Measurements from ENCODE around the gene SNX25.
A peak's percentile ranks its signal among the peaks of the same experiment; 100 is the strongest.
"Not testable (repeated sequence)": the region's sequence is repeated elsewhere in the genome, so short reads cannot be mapped to it uniquely, and the experiment has no call there.

The SNX25 gene

GRCh38 chr4:185255868-185256267, 46.5 kb downstream of the SNX25 start:
- H3K4me3 Mint-ChIP-seq, result peak overlapping the region; percentile 37

GRCh38 chr4:185256446-185256845, 47.0 kb downstream of the SNX25 start:
- Mint-ChIP-seq H3K27ac (no peak overlapping the region), H3K4me1 (ENCODE audit: low read depth) (peaks cover 33% of the 10 kb centered on the region), H3K9me3 (no peaks in the 10 kb centered on the region), H3K4me3 (no peak overlapping the region), H3K27me3 (ENCODE audit: low read depth) (no peaks in the 10 kb centered on the region), H3K36me3 (ENCODE audit: low read depth) (peaks cover 12% of the 10 kb centered on the region)

More at GRCh38 chr4:185255868-185256267, 46.5 kb downstream of the SNX25 start:
- Mint-ChIP-seq H3K27me3 (ENCODE audit: low read depth) (no peaks in the 10 kb centered on the region), H3K4me1 (ENCODE audit: low read depth) (peaks cover 37% of the 10 kb centered on the region), H3K36me3 (ENCODE audit: low read depth) (peaks cover 14% of the 10 kb centered on the region), H3K9me3 (no peaks in the 10 kb centered on the region), H3K27ac (no peak overlapping the region)

- no peak overlapping the region for H3K27ac Mint-ChIP-seq
- peaks cover 11% of the 10 kb centered on the region for H3K36me3 Mint-ChIP-seq (ENCODE audit: low read depth)
- H3K27me3 Mint-ChIP-seq (ENCODE audit: low read depth), result no peaks in the 10 kb centered on the region
- no peak overlapping the region for H3K4me3 Mint-ChIP-seq
- no peaks in the 10 kb centered on the region for H3K9me3 Mint-ChIP-seq
- H3K4me1 Mint-ChIP-seq (ENCODE audit: low read depth), result peaks cover 31% of the 10 kb centered on the region
These were observed 47.7 kb downstream of the SNX25 start for GRCh38 chr4:185257086-185257485.

- Mint-ChIP-seq H3K27me3 (ENCODE audit: low read depth) (no peaks in the 10 kb centered on the region), H3K4me1 (ENCODE audit: low read depth) (peaks cover 31% of the 10 kb centered on the region), H3K9me3 (no peaks in the 10 kb centered on the region), H3K4me3 (no peak overlapping the region), H3K36me3 (ENCODE audit: low read depth) (peaks cover 12% of the 10 kb centered on the region), H3K27ac (no peak overlapping the region)
These were observed 48.3 kb downstream of the SNX25 start for GRCh38 chr4:185257694-185258093.

GRCh38 chr4:185258741-185259140, 49.3 kb downstream of the SNX25 start:
- H3K9me3 Mint-ChIP-seq; H3K36me3 Mint-ChIP-seq (ENCODE audit: low read depth); H3K27me3 Mint-ChIP-seq (ENCODE audit: low read depth); H3K4me3 Mint-ChIP-seq: not testable (repeated sequence)
- H3K27ac Mint-ChIP-seq, result peak overlapping the region; percentile 13
- peaks cover 38% of the 10 kb centered on the region for H3K4me1 Mint-ChIP-seq (ENCODE audit: low read depth)

- Mint-ChIP-seq H3K36me3 (ENCODE audit: low read depth) (peaks cover 13% of the 10 kb centered on the region), H3K4me3 (no peak overlapping the region), H3K27me3 (ENCODE audit: low read depth) (no peaks in the 10 kb centered on the region), H3K9me3 (no peaks in the 10 kb centered on the region), H3K27ac (no peak overlapping the region), H3K4me1 (ENCODE audit: low read depth) (peaks cover 32% of the 10 kb centered on the region)
These were observed 50.3 kb downstream of the SNX25 start for GRCh38 chr4:185259719-185260118.

- no peaks in the 10 kb centered on the region for H3K27me3 Mint-ChIP-seq (ENCODE audit: low read depth)
These were observed 52.5 kb downstream of the SNX25 start for GRCh38 chr4:185261946-185262345.

GRCh38 chr4:185263419-185263818, 54.0 kb downstream of the SNX25 start:
- H3K27ac Mint-ChIP-seq, result no peak overlapping the region
- no peak overlapping the region for H3K4me3 Mint-ChIP-seq
- H3K27me3 Mint-ChIP-seq (ENCODE audit: low read depth), result no peaks in the 10 kb centered on the region
- H3K36me3 Mint-ChIP-seq (ENCODE audit: low read depth), result peaks cover 21% of the 10 kb centered on the region
- peaks cover 29% of the 10 kb centered on the region for H3K4me1 Mint-ChIP-seq (ENCODE audit: low read depth)
- H3K9me3 Mint-ChIP-seq, result no peaks in the 10 kb centered on the region

More at GRCh38 chr4:185261946-185262345, 52.5 kb downstream of the SNX25 start:
- Mint-ChIP-seq H3K4me3 (no peak overlapping the region), H3K27ac (no peak overlapping the region), H3K9me3 (no peaks in the 10 kb centered on the region), H3K4me1 (ENCODE audit: low read depth) (peaks cover 29% of the 10 kb centered on the region), H3K36me3 (ENCODE audit: low read depth) (peaks cover 15% of the 10 kb centered on the region)

GRCh38 chr4:185265942-185266341, 56.5 kb downstream of the SNX25 start:
- H3K27me3 Mint-ChIP-seq (ENCODE audit: low read depth), result no peaks in the 10 kb centered on the region
- peaks cover 28% of the 10 kb centered on the region for H3K36me3 Mint-ChIP-seq (ENCODE audit: low read depth)
- H3K4me3 Mint-ChIP-seq, result no peak overlapping the region

GRCh38 chr4:185269286-185269685, 59.9 kb downstream of the SNX25 start:
- H3K27me3 Mint-ChIP-seq (ENCODE audit: low read depth), result no peaks in the 10 kb centered on the region
- H3K27ac Mint-ChIP-seq, result no peak overlapping the region
- no peaks in the 10 kb centered on the region for H3K9me3 Mint-ChIP-seq
- H3K4me1 Mint-ChIP-seq (ENCODE audit: low read depth), result peaks cover 12% of the 10 kb centered on the region
- H3K36me3 Mint-ChIP-seq (ENCODE audit: low read depth), result peaks cover 31% of the 10 kb centered on the region
- H3K4me3 Mint-ChIP-seq, result no peak overlapping the region

More at GRCh38 chr4:185265942-185266341, 56.5 kb downstream of the SNX25 start:
- H3K4me1 Mint-ChIP-seq (ENCODE audit: low read depth), result peaks cover 22% of the 10 kb centered on the region
- no peak overlapping the region for H3K27ac Mint-ChIP-seq
- no peaks in the 10 kb centered on the region for H3K9me3 Mint-ChIP-seq

GRCh38 chr4:185270037-185270436, 60.6 kb downstream of the SNX25 start:
- peaks cover 11% of the 10 kb centered on the region for H3K4me1 Mint-ChIP-seq (ENCODE audit: low read depth)
- H3K27ac Mint-ChIP-seq, result no peak overlapping the region
- no peaks in the 10 kb centered on the region for H3K9me3 Mint-ChIP-seq
- no peak overlapping the region for H3K4me3 Mint-ChIP-seq
- H3K27me3 Mint-ChIP-seq (ENCODE audit: low read depth), result no peaks in the 10 kb centered on the region
- H3K36me3 Mint-ChIP-seq (ENCODE audit: low read depth), result peaks cover 29% of the 10 kb centered on the region

- Mint-ChIP-seq H3K4me3 (no peak overlapping the region), H3K36me3 (ENCODE audit: low read depth) (peaks cover 32% of the 10 kb centered on the region), H3K4me1 (ENCODE audit: low read depth) (peaks cover 8% of the 10 kb centered on the region), H3K9me3 (no peaks in the 10 kb centered on the region), H3K27me3 (ENCODE audit: low read depth) (no peaks in the 10 kb centered on the region), H3K27ac (no peak overlapping the region)
These were observed 61.5 kb downstream of the SNX25 start for GRCh38 chr4:185270885-185271284.

- H3K27me3 Mint-ChIP-seq (ENCODE audit: low read depth), result no peaks in the 10 kb centered on the region
- H3K36me3 Mint-ChIP-seq (ENCODE audit: low read depth), result peaks cover 38% of the 10 kb centered on the region
- no peak overlapping the region for H3K4me3 Mint-ChIP-seq
These were observed 62.8 kb downstream of the SNX25 start for GRCh38 chr4:185272245-185272644.

GRCh38 chr4:185275501-185275900, 66.1 kb downstream of the SNX25 start:
- H3K9me3 Mint-ChIP-seq, result no peaks in the 10 kb centered on the region
- H3K36me3 Mint-ChIP-seq (ENCODE audit: low read depth), result peaks cover 30% of the 10 kb centered on the region
- no peak overlapping the region for H3K27ac Mint-ChIP-seq
- no peaks in the 10 kb centered on the region for H3K27me3 Mint-ChIP-seq (ENCODE audit: low read depth)
- H3K4me1 Mint-ChIP-seq (ENCODE audit: low read depth), result peaks cover 17% of the 10 kb centered on the region
- no peak overlapping the region for H3K4me3 Mint-ChIP-seq

More at GRCh38 chr4:185272245-185272644, 62.8 kb downstream of the SNX25 start:
- peaks cover 10% of the 10 kb centered on the region for H3K4me1 Mint-ChIP-seq (ENCODE audit: low read depth)
- no peaks in the 10 kb centered on the region for H3K9me3 Mint-ChIP-seq
- H3K27ac Mint-ChIP-seq, result no peak overlapping the region

GRCh38 chr4:185276036-185276435, 66.6 kb downstream of the SNX25 start:
- H3K27ac Mint-ChIP-seq, result no peak overlapping the region
- H3K36me3 Mint-ChIP-seq (ENCODE audit: low read depth), result peaks cover 25% of the 10 kb centered on the region
- peaks cover 21% of the 10 kb centered on the region for H3K4me1 Mint-ChIP-seq (ENCODE audit: low read depth)
- no peaks in the 10 kb centered on the region for H3K9me3 Mint-ChIP-seq
- no peaks in the 10 kb centered on the region for H3K27me3 Mint-ChIP-seq (ENCODE audit: low read depth)
- H3K4me3 Mint-ChIP-seq, result no peak overlapping the region

- peaks cover 29% of the 10 kb centered on the region for H3K4me1 Mint-ChIP-seq (ENCODE audit: low read depth)
- no peak overlapping the region for H3K4me3 Mint-ChIP-seq
- no peaks in the 10 kb centered on the region for H3K9me3 Mint-ChIP-seq
- no peaks in the 10 kb centered on the region for H3K27me3 Mint-ChIP-seq (ENCODE audit: low read depth)
- peaks cover 20% of the 10 kb centered on the region for H3K36me3 Mint-ChIP-seq (ENCODE audit: low read depth)
- no peak overlapping the region for H3K27ac Mint-ChIP-seq
These were observed 69.3 kb downstream of the SNX25 start for GRCh38 chr4:185278716-185279115.
